GM12874 (cell line): ENCODE data around the gene AHSA1.

Experiments
- TF ChIP-seq, protein P1 (sequence below): IDR thresholded peaks from 2 replicates; pipeline ENCODE4 v1.5.1; 2011; ENCODE audit warnings: low read depth, mild to moderate bottlenecking, control low read depth, low read length, moderate library complexity; ENCODE audit not compliant: insufficient read depth

AHSA1 gene

DNA sequence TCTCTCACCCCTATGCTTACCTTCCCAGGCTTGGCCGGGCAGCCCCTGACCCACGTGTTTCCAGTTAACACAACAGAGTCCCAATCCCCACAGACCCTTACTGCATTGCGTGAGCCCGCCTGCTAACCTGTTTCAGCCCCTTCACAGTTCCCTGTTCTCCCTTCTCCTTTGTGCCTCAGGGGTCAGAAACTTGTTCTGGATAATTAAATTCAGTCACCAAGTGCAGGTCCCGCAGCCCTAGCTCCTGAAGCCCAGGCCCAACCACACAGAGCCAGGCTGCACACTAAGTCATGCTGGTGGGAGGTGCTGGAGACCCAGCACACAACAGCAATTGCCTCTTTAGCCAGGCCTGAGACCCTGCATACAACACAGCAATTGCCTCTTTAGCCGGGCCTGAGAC is 31.1 kb downstream of the AHSA1 start:
- TF ChIP-seq, protein P1, sequence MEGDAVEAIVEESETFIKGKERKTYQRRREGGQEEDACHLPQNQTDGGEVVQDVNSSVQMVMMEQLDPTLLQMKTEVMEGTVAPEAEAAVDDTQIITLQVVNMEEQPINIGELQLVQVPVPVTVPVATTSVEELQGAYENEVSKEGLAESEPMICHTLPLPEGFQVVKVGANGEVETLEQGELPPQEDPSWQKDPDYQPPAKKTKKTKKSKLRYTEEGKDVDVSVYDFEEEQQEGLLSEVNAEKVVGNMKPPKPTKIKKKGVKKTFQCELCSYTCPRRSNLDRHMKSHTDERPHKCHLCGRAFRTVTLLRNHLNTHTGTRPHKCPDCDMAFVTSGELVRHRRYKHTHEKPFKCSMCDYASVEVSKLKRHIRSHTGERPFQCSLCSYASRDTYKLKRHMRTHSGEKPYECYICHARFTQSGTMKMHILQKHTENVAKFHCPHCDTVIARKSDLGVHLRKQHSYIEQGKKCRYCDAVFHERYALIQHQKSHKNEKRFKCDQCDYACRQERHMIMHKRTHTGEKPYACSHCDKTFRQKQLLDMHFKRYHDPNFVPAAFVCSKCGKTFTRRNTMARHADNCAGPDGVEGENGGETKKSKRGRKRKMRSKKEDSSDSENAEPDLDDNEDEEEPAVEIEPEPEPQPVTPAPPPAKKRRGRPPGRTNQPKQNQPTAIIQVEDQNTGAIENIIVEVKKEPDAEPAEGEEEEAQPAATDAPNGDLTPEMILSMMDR = no peak

DNA sequence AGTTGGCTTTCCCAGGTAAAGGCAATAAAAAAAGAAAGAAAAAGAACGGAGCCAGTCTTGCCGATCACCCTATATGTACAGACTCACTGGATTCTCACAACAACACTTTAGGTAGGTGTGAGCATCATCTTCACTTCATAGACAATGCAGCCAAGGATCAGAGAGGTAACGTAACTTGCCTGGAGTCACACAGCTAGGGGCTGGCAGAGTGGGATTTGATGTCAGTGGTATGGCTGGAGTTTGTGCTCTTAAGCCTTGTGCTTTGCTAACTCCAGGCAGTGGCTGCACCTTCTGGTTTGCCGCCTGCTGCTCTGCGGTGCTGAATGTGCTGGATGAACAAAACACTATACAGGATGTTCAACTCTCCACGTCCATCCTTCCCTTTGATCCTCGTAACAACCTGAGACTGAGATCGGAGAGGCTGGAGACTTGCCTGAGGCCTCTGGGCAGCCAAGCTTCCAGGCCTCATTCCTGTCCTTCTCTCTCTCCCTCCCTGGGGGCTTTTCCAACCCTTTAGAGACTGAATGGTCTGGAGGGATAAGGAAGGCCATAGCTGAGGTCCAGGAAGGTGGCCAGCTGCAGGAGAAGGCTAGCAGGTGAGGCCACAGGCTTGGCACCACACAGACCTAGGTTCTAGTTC is 32.6 kb downstream of the AHSA1 start:
- TF ChIP-seq, protein P1 = no peak

DNA sequence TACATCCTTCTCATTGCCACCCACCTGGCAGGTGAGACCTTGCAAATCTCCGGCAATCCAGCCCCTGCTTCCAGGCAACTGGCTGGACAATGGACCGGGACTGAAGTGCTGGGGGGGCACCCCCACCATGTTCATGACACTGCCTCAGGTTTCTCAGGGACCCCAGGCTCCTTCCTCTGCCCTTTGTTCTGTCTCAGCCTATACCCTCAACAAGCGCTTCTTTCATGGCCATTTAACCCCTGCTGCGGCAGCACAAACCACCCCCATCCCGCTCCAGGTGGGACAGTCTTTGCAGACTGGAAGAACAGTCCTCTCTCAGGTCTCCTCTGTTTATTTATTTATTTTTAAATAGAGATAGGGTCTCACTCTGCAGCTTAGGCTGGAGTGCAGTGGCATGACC is 33.2 kb downstream of the AHSA1 start:
- TF ChIP-seq, protein P1 = no peak

DNA sequence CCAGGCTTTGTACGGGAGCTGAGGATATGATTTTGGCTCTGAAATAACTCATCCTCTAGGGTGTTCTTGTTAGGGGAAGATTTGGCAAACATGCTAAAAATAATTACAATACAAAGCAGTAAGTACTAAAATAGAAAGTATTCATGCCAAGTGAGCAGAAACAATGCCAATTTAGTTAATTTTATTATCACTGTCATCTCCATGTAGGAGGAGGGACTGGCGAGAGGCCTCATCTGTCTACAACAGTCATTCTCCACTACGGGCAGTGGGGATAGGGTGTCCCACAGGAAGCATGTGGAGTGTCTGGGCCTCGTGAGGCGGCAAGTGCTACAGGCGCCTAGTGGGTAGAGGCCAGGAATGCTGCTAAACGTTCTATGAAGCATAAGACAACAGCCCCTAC is 37.4 kb downstream of the AHSA1 start:
- TF ChIP-seq, protein P1 = no peak

DNA sequence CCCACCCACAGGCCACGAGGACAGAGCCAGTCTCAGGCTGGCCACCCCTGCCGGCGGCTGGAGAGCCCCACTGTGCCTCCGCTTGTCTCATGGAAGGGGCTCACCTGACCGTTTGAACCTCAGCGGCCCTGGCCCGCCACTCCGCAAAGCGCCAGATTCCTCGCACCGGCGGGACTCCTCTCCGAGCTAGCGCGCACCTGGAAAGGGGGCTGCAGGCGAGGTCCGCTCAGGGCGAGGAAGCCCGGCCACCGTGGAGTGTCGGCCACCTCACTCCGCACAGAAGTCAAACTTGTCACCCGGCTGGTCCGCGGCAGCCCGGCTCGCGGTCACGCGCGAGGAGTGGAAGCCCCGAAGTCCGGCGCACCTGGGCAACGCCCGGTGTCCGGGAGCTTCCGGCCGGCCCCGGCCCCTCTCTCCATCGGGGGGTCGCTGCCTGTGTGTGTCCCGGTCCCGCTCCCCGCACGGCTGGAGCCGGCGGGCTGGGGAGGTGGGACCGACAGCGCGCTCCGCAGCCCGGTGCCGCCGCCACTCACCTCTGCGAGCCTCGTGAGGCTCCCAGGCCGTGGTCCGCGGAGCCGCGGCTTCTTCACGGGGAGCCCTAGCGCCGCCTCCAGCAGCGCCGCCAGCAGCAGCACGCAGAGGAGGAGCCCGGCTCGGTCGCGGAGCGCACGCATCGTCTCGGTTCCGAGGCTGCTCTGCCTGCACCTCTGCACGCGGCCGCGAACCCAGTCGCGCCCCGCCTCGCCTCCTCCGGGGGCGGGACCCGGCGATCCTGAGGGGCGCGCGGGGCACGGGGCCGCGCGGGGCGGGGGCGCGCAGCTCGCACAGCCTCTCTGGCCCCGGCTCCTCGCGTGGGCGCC is 40.5 kb downstream of the AHSA1 start, which contains the start of gene ISM2:
Gene ISM2, minus strand, starts transcription at position 697 of the 860 bp plus-strand sequence. Its CDS starts 23 bp downstream, at position 674.
- TF ChIP-seq, protein P1 = no peak

DNA sequence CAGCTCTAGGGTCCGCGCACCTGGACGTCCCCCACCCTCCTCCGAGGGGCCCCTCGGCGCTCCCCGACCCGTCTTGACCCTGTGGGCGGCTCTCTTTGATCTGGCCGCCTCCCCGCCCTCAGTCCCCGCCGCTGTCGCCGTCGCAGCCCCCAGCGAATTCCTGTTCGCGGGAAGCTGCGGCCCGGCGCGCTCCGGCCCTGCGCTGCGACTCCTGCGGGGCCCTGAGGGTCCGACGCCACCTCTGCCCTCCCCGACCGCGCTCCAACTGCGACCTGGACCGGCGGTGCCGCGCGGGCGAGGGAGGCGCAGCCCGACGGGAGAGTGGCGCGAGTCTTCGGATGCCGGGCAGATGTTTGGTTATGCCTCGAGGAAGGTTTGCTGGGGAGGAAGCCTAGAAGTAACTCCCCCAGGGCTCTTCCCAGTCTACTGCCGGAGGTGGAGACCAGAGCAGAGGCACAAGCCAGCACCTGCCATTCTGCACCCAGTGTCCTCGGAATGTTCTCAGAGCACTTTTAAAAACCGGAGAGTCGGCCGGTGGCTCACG is 41.2 kb downstream of the AHSA1 start:
- TF ChIP-seq, protein P1 = no peak

DNA sequence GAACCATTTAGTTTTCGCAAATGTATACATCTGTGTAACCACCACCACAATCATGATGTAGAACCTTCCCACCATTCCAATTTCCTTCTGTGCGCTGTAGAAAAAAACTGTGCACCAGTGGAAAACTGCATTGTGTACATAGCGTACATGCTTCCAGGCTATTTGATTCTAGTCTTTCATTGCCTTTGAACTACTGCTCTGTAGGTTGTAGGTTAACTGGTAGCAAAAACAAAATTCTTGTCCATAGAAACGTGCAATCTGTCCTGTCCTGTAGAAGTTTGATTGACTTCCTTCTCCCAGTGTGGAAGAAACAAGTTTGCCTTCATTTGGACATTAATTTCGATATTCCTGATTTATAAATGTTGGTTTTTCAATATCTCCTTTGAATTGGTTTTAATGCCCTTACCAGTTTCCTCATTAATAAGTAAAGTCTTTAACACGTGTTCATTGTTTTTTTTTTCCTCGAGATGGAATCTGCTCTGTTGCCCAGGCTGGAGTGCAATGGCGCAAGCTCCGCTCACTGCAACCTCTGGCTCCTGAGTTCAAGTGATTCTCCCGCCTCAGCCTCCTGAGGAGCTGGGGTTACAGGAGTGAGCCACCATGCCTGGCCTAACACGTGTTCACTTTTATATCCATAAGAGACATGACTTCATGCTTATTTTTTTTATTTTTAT is 44.4 kb downstream of the AHSA1 start:
- TF ChIP-seq, protein P1 = no peak
